ENCODE results near the gene ARID5A. TPM values are rescaled to one million over a fixed set of nuclear protein-coding genes. Genes with fewer than 3 reads are reported as not detected.

The ARID5A gene
- total and polyA plus RNA-seq, 2 of the 13 experiments (the other 11 are each of a cell fraction or from before 2014, with no cell fraction given): 6.0 to 9.5 TPM

GRCh38 chr2:96538487-96539214 lies 2.1 kb downstream of the ARID5A start (continued):
- no peak for TF ChIP-seq ZNF740 (CRISPR knock-in tag; IDR thresholded peaks at IDR 0.05)
- TF ChIP-seq GABPB1 (CRISPR knock-in tag; IDR thresholded peaks at IDR 0.05): 0 out of 2 replicates have a peak, but pooled peaks have one; percentile 16
- no peak for TF ChIP-seq E2F1 (CRISPR knock-in tag; IDR thresholded peaks at IDR 0.05)
- peak; percentile 56 for TF ChIP-seq SAP130 (CRISPR knock-in tag; IDR thresholded peaks at IDR 0.05; ENCODE audit: low read depth)
- TF ChIP-seq PHF20 (CRISPR knock-in tag; IDR thresholded peaks at IDR 0.05): no peak
- no peak for TF ChIP-seq SOX6 (IDR thresholded peaks at IDR 0.05)
- peak; percentile 59 for TF ChIP-seq SOX6 (CRISPR knock-in tag; IDR thresholded peaks at IDR 0.05)
- TF ChIP-seq FLYWCH1 (CRISPR knock-in tag; IDR thresholded peaks at IDR 0.05): no peak
- TF ChIP-seq THAP11 (CRISPR knock-in tag; IDR thresholded peaks at IDR 0.05): peak; percentile 67
- no peak for TF ChIP-seq PBX3 (CRISPR knock-in tag; IDR thresholded peaks at IDR 0.05; ENCODE audit: borderline replicate concordance)
- TF ChIP-seq ZC3H13 (CRISPR knock-in tag; IDR thresholded peaks at IDR 0.05): no peak
- peak; percentile 99 for TF ChIP-seq ZNF768 (CRISPR knock-in tag; IDR thresholded peaks at IDR 0.05)
- TF ChIP-seq ZNF30 (CRISPR knock-in tag; IDR thresholded peaks at IDR 0.05): no peak
- no peak for TF ChIP-seq ARNT (IDR thresholded peaks at IDR 0.05)
- TF ChIP-seq EHMT2 (IDR thresholded peaks at IDR 0.05; ENCODE audit: borderline replicate concordance, low read depth, low read length): no peak
- no peak for TF ChIP-seq ZGPAT (CRISPR knock-in tag; IDR thresholded peaks at IDR 0.05)
- no peak for TF ChIP-seq SIX1 (CRISPR knock-in tag; IDR thresholded peaks at IDR 0.05; ENCODE audit: borderline replicate concordance)
- peak; percentile 48; the same call in 1 of the 2 replicates for TF ChIP-seq RCOR2 (CRISPR knock-in tag; IDR thresholded peaks at IDR 0.05)
- no peak for TF ChIP-seq RNF2 (conservative IDR thresholded peaks at IDR 0.05; ENCODE audit: low read depth)
- peak; percentile 65 for TF ChIP-seq ZNF687 (CRISPR knock-in tag; IDR thresholded peaks at IDR 0.05)
- peak; percentile 28; the same call in 1 of the 2 replicates for TF ChIP-seq RXRA (CRISPR knock-in tag; IDR thresholded peaks at IDR 0.05)
- TF ChIP-seq ZNF703 (CRISPR knock-in tag; IDR thresholded peaks at IDR 0.05; ENCODE audit: borderline replicate concordance): no peak
